Measurements from ENCODE around the gene FZD1.

FZD1 gene

GRCh38 chr7:91267171-91267955 is 3.1 kb downstream of the FZD1 start:
- H3K27me3 ChIP-seq = peaks cover 17% of the 10 kb centered on the region
- H3K36me3 ChIP-seq = no peaks in the 10 kb centered on the region
- DNase-seq = no peak
- no peaks in the 10 kb centered on the region for H3K9me3 ChIP-seq
- no peaks in the 10 kb centered on the region for H3K4me1 ChIP-seq
- H3K4me3 ChIP-seq (ENCODE audit: low read depth, low read length) = no peak overlapping the region
- TF ChIP-seq CTCF (IDR thresholded peaks at IDR 0.05; ENCODE audit: low read depth, low read length) = no peak

- peaks cover 7% of the 10 kb centered on the region for H3K27me3 ChIP-seq
- no peaks in the 10 kb centered on the region for H3K4me1 ChIP-seq
- H3K4me3 ChIP-seq (ENCODE audit: low read depth, low read length) = no peak overlapping the region
- DNase-seq = no peak
- H3K9me3 ChIP-seq = no peaks in the 10 kb centered on the region
- no peaks in the 10 kb centered on the region for H3K36me3 ChIP-seq
- TF ChIP-seq CTCF (IDR thresholded peaks at IDR 0.05; ENCODE audit: low read depth, low read length) = no peak
Measured at GRCh38 chr7:91270372-91270771, 6.1 kb downstream of the FZD1 start.

- no peak for DNase-seq
- H3K27me3 ChIP-seq = no peaks in the 10 kb centered on the region
- H3K36me3 ChIP-seq = no peaks in the 10 kb centered on the region
- no peak for TF ChIP-seq CTCF (IDR thresholded peaks at IDR 0.05; ENCODE audit: low read depth, low read length)
- no peak overlapping the region for H3K4me3 ChIP-seq (ENCODE audit: low read depth, low read length)
- no peaks in the 10 kb centered on the region for H3K4me1 ChIP-seq
- H3K9me3 ChIP-seq = no peaks in the 10 kb centered on the region
Measured at GRCh38 chr7:91276909-91277308, 12.7 kb downstream of the FZD1 start.

- Histone ChIP-seq H3K4me1 (no peaks in the 10 kb centered on the region), H3K27me3 (no peaks in the 10 kb centered on the region), H3K4me3 (ENCODE audit: low read depth, low read length) (no peak overlapping the region), H3K9me3 (no peaks in the 10 kb centered on the region), H3K36me3 (no peaks in the 10 kb centered on the region)
- DNase-seq = no peak
- TF ChIP-seq CTCF (IDR thresholded peaks at IDR 0.05; ENCODE audit: low read depth, low read length) = no peak
Measured at GRCh38 chr7:91280185-91280584, 16.0 kb downstream of the FZD1 start.

- Histone ChIP-seq H3K27me3 (no peaks in the 10 kb centered on the region), H3K4me3 (ENCODE audit: low read depth, low read length) (no peak overlapping the region), H3K9me3 (no peaks in the 10 kb centered on the region), H3K4me1 (no peaks in the 10 kb centered on the region), H3K36me3 (no peaks in the 10 kb centered on the region)
- TF ChIP-seq CTCF (IDR thresholded peaks at IDR 0.05; ENCODE audit: low read depth, low read length) = no peak
- no peak for DNase-seq
Measured at GRCh38 chr7:91280604-91281003, 16.4 kb downstream of the FZD1 start.

GRCh38 chr7:91285696-91286355 is 21.6 kb downstream of the FZD1 start:
- no peak for DNase-seq
- Histone ChIP-seq H3K4me1 (no peaks in the 10 kb centered on the region), H3K36me3 (no peaks in the 10 kb centered on the region), H3K27me3 (no peaks in the 10 kb centered on the region), H3K4me3 (ENCODE audit: low read depth, low read length) (no peak overlapping the region), H3K9me3 (no peaks in the 10 kb centered on the region)
- no peak for TF ChIP-seq CTCF (IDR thresholded peaks at IDR 0.05; ENCODE audit: low read depth, low read length)
